Bronchial epithelial cell (primary cell): ENCODE measurements around the gene EIF4G2. TPM values are rescaled to one million over a fixed set of nuclear protein-coding genes. Genes with fewer than 3 reads are reported as not detected.

Experiments used
- DNase-seq: peaks from one replicate; pipeline ENCODE4 v3.0.0-alpha.2; 2010; ENCODE audit warnings: low read depth
- FAIRE-seq: peaks from 2 replicates; lab custom pipeline; 2011; peaks lifted over from hg19 to GRCh38; lab: Jason Lieb, UNC
- H3K27me3 ChIP-seq: 2 replicates; pipeline ENCODE4 v1.5.1; 2011; ENCODE audit warnings: low read length; ENCODE audit not compliant: control insufficient read depth, insufficient read depth
- H3K36me3 ChIP-seq: 2 replicates; pipeline ENCODE4 v1.5.1; 2011; ENCODE audit warnings: low read length; ENCODE audit not compliant: control insufficient read depth, insufficient read depth
- H3K4me3 ChIP-seq: 2 replicates; pipeline ENCODE4 v1.5.1; 2011; ENCODE audit warnings: mild to moderate bottlenecking, low read depth, low read length, control low read depth
- total RNA-seq: library from RNA; depleted of rRNA; stranded (reverse); fragments of >200 nt; gene quantifications from 2 replicates; pipeline ENCODE4 v1.2.1, GENCODE V29; 2014
- TF ChIP-seq, protein P1 (sequence below): IDR thresholded peaks from 2 replicates; pipeline ENCODE4 v1.5.1; 2011; ENCODE audit warnings: mild to moderate bottlenecking, moderate library complexity, low read length, control low read depth, inconsistent platforms; ENCODE audit not compliant: insufficient read depth, severe bottlenecking

EIF4G2 gene
- total RNA-seq, 1 donor from 2014 or later = 384 TPM

DNA sequence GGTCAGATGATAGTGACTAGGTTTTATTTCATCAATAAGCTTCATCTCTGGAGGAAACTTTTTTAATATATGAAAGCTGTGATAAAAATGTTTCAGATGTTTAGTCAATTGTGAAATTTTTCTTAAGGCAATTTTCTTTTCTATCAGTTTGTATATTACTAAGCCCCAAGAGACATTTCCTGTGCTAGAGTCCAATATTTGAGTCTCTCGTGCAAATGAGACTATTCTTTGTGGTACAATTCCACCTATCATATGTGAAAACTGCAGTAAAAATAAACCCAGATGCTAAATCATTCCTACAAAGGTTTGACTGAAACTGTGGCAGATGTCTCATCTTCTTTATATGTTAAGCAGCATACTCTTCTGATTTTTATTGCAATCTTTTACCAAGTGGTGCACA, 29.6 kb downstream of the EIF4G2 start:
- no peaks in the 10 kb centered on the region for H3K27me3 ChIP-seq
- DNase-seq (no peak), FAIRE-seq (no peak)
- TF ChIP-seq, protein P1, sequence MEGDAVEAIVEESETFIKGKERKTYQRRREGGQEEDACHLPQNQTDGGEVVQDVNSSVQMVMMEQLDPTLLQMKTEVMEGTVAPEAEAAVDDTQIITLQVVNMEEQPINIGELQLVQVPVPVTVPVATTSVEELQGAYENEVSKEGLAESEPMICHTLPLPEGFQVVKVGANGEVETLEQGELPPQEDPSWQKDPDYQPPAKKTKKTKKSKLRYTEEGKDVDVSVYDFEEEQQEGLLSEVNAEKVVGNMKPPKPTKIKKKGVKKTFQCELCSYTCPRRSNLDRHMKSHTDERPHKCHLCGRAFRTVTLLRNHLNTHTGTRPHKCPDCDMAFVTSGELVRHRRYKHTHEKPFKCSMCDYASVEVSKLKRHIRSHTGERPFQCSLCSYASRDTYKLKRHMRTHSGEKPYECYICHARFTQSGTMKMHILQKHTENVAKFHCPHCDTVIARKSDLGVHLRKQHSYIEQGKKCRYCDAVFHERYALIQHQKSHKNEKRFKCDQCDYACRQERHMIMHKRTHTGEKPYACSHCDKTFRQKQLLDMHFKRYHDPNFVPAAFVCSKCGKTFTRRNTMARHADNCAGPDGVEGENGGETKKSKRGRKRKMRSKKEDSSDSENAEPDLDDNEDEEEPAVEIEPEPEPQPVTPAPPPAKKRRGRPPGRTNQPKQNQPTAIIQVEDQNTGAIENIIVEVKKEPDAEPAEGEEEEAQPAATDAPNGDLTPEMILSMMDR = no peak
- H3K36me3 ChIP-seq = peaks cover 14% of the 10 kb centered on the region
- no peak overlapping the region for H3K4me3 ChIP-seq

DNA sequence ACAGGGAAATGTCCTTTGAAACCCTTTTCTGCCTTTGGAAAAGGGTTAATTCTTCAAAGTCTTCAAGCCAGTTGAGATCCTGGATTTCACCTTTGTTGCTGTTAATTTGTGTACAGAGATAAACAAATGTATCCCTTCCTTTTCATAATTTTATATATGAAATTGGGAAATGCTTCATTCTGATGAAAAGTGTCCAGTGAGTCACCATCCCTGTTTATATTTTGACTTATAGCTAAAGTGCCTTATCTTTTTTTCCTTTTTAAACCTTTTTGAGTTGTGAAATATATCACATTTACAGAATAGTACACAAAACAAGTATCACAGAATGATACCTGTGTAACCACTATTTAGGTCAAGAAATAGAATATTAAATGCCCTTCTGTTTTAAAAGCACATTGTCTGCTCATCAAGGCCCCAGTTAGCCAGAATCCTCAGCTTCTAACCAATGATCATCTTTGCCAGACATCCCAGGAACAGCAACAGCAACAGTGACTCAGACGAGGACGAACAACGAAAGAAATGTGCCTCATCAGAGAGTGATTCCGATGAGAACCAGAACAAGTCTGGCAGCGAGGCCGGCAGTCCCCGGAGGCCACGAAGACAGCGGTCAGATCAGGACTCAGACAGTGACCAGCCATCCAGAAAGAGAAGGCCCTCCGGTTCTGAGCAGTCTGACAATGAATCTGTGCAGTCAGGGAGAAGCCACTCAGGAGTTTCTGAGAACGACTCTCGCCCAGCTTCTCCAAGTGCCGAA, 30.3 kb downstream of the EIF4G2 start:
- peaks cover 17% of the 10 kb centered on the region for H3K36me3 ChIP-seq
- H3K27me3 ChIP-seq = no peaks in the 10 kb centered on the region
- DNase-seq = no peak
- TF ChIP-seq, protein P1 = no peak
- H3K4me3 ChIP-seq = no peak overlapping the region
- no peak for FAIRE-seq

DNA sequence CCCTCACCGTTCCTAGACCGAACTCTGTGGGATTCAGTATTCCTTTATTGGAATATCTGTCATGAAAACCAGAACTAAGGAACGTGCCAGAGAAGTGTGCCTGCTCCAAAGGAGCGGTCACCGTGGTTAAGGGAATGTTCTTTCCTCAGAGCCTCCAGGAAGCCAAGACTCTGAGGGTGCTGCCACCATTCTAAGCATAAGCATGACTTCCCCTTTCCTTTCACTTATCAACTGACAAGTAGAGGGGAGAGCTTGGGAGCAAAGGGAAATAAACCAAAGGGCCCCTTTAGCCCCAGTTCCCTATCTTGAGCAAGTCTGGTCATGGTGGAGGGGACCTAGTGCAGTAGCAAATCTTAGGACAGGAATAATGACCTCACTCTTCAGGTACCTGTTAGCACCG, 30.9 kb downstream of the EIF4G2 start:
- TF ChIP-seq, protein P1 = no peak
- Histone ChIP-seq H3K36me3 (peaks cover 20% of the 10 kb centered on the region), H3K4me3 (no peak overlapping the region), H3K27me3 (no peaks in the 10 kb centered on the region)
- DNase-seq = no peak
- FAIRE-seq = no peak

DNA sequence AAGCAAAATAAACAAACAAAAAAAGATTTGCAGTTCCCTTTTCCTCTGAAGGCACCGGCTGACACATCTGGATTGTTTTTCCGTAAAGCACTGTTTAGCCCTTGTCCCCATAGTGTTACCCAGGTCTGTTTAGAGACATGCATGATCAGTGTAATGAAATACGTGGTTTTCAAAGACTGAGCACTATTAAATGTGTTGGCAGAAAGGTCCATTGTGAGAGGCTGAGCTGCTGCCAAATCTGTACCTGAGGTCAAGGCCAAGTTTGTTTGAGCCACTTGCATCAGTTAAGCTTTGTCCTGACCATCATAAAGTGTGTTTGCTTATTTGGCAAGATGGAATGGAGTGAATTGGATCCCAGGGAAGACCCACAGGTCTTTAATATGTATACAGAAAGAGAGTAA, 31.3 kb downstream of the EIF4G2 start:
- H3K36me3 ChIP-seq = peaks cover 23% of the 10 kb centered on the region
- H3K27me3 ChIP-seq = no peaks in the 10 kb centered on the region
- DNase-seq (no peak), FAIRE-seq (no peak)
- TF ChIP-seq, protein P1 = no peak
- no peak overlapping the region for H3K4me3 ChIP-seq

DNA sequence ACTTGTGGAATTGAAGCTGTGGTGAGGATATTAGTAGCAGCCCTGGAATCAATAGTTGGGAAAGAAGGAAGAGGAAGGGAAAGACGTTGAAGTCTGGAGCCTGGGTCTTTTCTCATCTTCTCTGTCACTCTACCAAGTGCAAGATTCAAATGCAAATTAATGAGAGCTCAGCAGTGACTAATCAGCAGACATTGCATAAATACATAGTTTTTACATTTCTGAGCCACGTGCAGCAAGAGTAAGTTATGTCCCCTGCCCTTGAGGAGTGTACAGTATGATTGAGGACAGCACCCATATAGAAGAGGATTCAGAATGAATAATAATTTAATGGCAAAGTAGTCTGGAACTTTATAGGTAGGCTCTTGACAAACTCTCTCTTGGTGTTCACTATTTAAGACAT, 33.9 kb downstream of the EIF4G2 start:
- Histone ChIP-seq H3K27me3 (no peaks in the 10 kb centered on the region), H3K36me3 (peaks cover 26% of the 10 kb centered on the region), H3K4me3 (no peak overlapping the region)
- no peak for FAIRE-seq
- TF ChIP-seq, protein P1 = no peak
- DNase-seq = no peak

DNA sequence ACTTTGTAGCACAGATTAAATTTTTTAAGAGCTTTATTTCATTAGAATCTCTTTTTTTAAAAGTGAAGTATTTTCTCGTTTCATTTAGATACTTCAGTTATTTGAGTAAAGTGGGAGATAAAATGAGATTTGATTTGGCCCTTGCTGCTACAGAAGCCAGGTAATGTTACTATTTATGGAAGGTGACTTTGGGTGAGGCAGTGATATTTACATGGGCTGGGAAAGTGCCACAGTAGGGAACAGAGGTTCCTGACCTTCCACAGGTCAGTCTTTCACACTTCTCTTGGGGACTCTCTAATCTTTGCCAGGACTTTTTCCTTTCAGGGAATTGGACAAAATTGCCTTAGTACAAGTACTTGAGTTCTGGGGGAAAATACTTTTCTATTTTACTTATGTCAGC, 37.3 kb downstream of the EIF4G2 start:
- no peak for FAIRE-seq
- no peak for DNase-seq
- TF ChIP-seq, protein P1 = no peak
- Histone ChIP-seq H3K4me3 (no peak overlapping the region), H3K27me3 (no peaks in the 10 kb centered on the region), H3K36me3 (peaks cover 27% of the 10 kb centered on the region)
